K562 (cell line): ENCODE measurements around the gene GCH1. TPM values are rescaled to one million over a fixed set of nuclear protein-coding genes. Genes with fewer than 3 reads are reported as not detected.

Experiments used
- DPF2 ChIP-seq: fragments of 450-650 bp; IDR thresholded peaks from 2 replicates; pipeline ENCODE4 v1.6.1; 2016
- MAFG ChIP-seq: fragments of 450-650 bp; conservative IDR thresholded peaks from 2 replicates; pipeline ENCODE4 v1.6.1; 2016; ENCODE audit warnings: missing genetic modification characterization, missing compliant biosample characterization
- MGA ChIP-seq: fragments of 450-650 bp; IDR thresholded peaks from 2 replicates; pipeline ENCODE4 v1.6.1; 2016; ENCODE audit warnings: mild to moderate bottlenecking, moderate library complexity
- PBX2 ChIP-seq, 2 experiments: IDR thresholded peaks in 1 of 2; conservative IDR thresholded peaks in 1 of 2; 2 replicates each; pipeline ENCODE4 v1.6.1; 2016; ENCODE audit warnings: low read depth in 2 of 2, mild to moderate bottlenecking in 1 of 2, missing compliant biosample characterization in 1 of 2, missing genetic modification characterization in 1 of 2, moderate library complexity in 1 of 2
- PCBP2 ChIP-seq: fragments of 200-400 bp; formaldehyde crosslinking; IDR thresholded peaks from 2 replicates; pipeline ENCODE4 v1.6.1; 2018; ENCODE audit warnings: low read length, low read depth, mild to moderate bottlenecking, moderate library complexity; ENCODE audit not compliant: poor library complexity, severe bottlenecking
- PHTF2 ChIP-seq: fragments of 250-450 bp; sonication (Bioruptor Pico); IDR thresholded peaks from 2 replicates; pipeline ENCODE4 v1.5.0; 2021; ENCODE audit warnings: mild to moderate bottlenecking
- POLR2A ChIP-seq: fragments of 450-650 bp; conservative IDR thresholded peaks from 2 replicates; pipeline ENCODE4 v1.6.1; 2016
- RBM39 ChIP-seq: fragments of 200-400 bp; formaldehyde crosslinking; optimal IDR thresholded peaks from 2 replicates; pipeline ENCODE3; 2018; ENCODE audit warnings: low read depth, low read length
- SMARCE1 ChIP-seq: fragments of 450-650 bp; IDR thresholded peaks from 2 replicates; pipeline ENCODE4 v1.7.1; 2016; ENCODE audit warnings: mild to moderate bottlenecking
- SNIP1 ChIP-seq: fragments of 450-650 bp; IDR thresholded peaks from 2 replicates; pipeline ENCODE4 v1.7.1; 2017; ENCODE audit warnings: low read depth, mild to moderate bottlenecking
- TAF15 ChIP-seq: fragments of 200-400 bp; formaldehyde crosslinking; IDR thresholded peaks from 2 replicates; pipeline ENCODE4 v1.6.1; 2017; ENCODE audit warnings: mild to moderate bottlenecking, low read depth, low read length, moderate library complexity
- TBL1XR1 ChIP-seq, 2 experiments: IDR thresholded peaks; 2 replicates each; pipeline ENCODE4 v1.6.1; 2012; ENCODE audit warnings: improper control_type of control experiment in 2 of 2, low read length in 2 of 2, mild to moderate bottlenecking in 1 of 2
- ZNF174 ChIP-seq: fragments of 250-450 bp; sonication (Bioruptor Pico); IDR thresholded peaks from 2 replicates; pipeline ENCODE4 v1.4.0; 2020; ENCODE audit warnings: mild to moderate bottlenecking
- ZNF274 ChIP-seq: IDR thresholded peaks from 2 replicates; pipeline ENCODE4 v1.6.1; 2011; ENCODE audit warnings: low read depth, mild to moderate bottlenecking, low read length, moderate library complexity, borderline replicate concordance
- polyA plus RNA-seq, 8 experiments: library from polyadenylated mRNA; depleted of rRNA in 4 of 8; stranded (reverse) in 5 of 8; unstranded in 3 of 8; fragments of >200 nt; fragmentation: Nextera tagmentation in 2 of 8; fragmentation: Illumina TruSeq in 1 of 8; extraction: Ambion mirVana in 2 of 8; extraction: Trizol in 1 of 8; gene quantifications; 2 replicates each; pipeline versions ENCODE4 v1.2.1 to v1.2.3, GENCODE V29; 2011 to 2014; ENCODE audit warnings: inconsistent platforms in 1 of 8, missing spikeins in 1 of 8
- total RNA-seq, 7 experiments: library from RNA; depleted of rRNA in 6 of 7; stranded (reverse); fragments of >200 nt in 6 of 7; fragmentation: Illumina TruSeq in 2 of 7; extraction: Trizol in 2 of 7; gene quantifications; 2 replicates each; pipeline versions ENCODE4 v1.2.1 to v1.2.3, GENCODE V29; 2011 to 2021; ENCODE audit warnings: low replicate concordance in 1 of 7
- TF ChIP-seq, protein P1 (sequence below): sonication (generic); formaldehyde crosslinking; IDR thresholded peaks from 2 replicates; pipeline ENCODE4 v1.8.0; 2022; ENCODE audit warnings: mild to moderate bottlenecking, missing genetic modification reagents

Gene GCH1
- total and polyA plus RNA-seq, 9 of the 15 experiments (the other 6 are each of a cell fraction or from before 2014, with no cell fraction given) = 3.9 to 13.1 (median 6.5) TPM

- TF ChIP-seq PBX2 (CRISPR knock-in tag; IDR thresholded peaks at IDR 0.05; ENCODE audit: low read depth) (no peak), PBX2 (tag; conservative IDR thresholded peaks at IDR 0.05; ENCODE audit: low read depth) (peak; percentile 32; the same call in 1 of the 2 replicates), PHTF2 (CRISPR knock-in tag) (no peak), MGA (no peak), RBM39 (no peak), POLR2A (no peak), SMARCE1 (0 out of 2 replicates have a peak, but pooled peaks have one; percentile 24), DPF2 (peak; percentile 59; the same call in 1 of the 2 replicates), TAF15 (no peak), PCBP2 (no peak), ZNF274 (no peak), SNIP1 (no peak), ZNF174 (CRISPR knock-in tag) (no peak), TBL1XR1 (IDR thresholded peaks at IDR 0.05; ENCODE audit: low read length in 2 of 2) (no peak), MAFG (tag) (0 out of 2 replicates have a peak, but pooled peaks have one; percentile 18)
- TF ChIP-seq, protein P1, sequence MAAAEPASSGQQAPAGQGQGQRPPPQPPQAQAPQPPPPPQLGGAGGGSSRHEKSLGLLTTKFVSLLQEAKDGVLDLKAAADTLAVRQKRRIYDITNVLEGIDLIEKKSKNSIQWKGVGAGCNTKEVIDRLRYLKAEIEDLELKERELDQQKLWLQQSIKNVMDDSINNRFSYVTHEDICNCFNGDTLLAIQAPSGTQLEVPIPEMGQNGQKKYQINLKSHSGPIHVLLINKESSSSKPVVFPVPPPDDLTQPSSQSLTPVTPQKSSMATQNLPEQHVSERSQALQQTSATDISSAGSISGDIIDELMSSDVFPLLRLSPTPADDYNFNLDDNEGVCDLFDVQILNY (CRISPR knock-in tag) = no peak
These were observed 36.0 kb downstream of the GCH1 start (continued) for GRCh38 chr14:54866588-54866987.
